AG04450 (cell line): ENCODE results near the gene TRIM15. TPM values are rescaled to one million over a fixed set of nuclear protein-coding genes. Genes with fewer than 3 reads are reported as not detected.

ENCODE experiments used
- CTCF ChIA-PET: fragments of 300-600, 350-600 bp; formaldehyde crosslinking; extraction: SDS; loops from one replicate; lab custom pipeline; 2022; ENCODE audit warnings: antibody characterized with exemption, inconsistent platforms; lab: Charles Lee
- POLR2A ChIA-PET: fragments of 350-600 bp; formaldehyde crosslinking; extraction: SDS; loops from one replicate; lab custom pipeline; 2021; ENCODE audit warnings: antibody characterized with exemption, inconsistent platforms; lab: Yijun Ruan, JAX
- DNase-seq: peaks from one replicate; pipeline ENCODE4 v3.0.0-alpha.2; 2011; ENCODE audit warnings: low read depth, low spot score
- H3K27ac ChIP-seq: one replicate; pipeline ENCODE4 v1.5.1; 2012; ENCODE audit warnings: low read depth, low read length, control low read depth
- H3K27me3 ChIP-seq: one replicate; pipeline ENCODE4 v1.6.0; 2012; ENCODE audit warnings: low read length; ENCODE audit not compliant: control insufficient read depth, insufficient read depth
- H3K4me3 ChIP-seq: 2 replicates; pipeline ENCODE4 v1.5.1; 2011; ENCODE audit warnings: mild to moderate bottlenecking, low read depth, low read length, control low read depth
- H3K9me3 ChIP-seq: 2 replicates; pipeline ENCODE4 v1.5.1; 2012; ENCODE audit warnings: low read length; ENCODE audit not compliant: control insufficient read depth, insufficient read depth
- CTCF ChIP-seq: IDR thresholded peaks from 2 replicates; pipeline ENCODE4 v1.5.1; 2011; ENCODE audit warnings: low read depth, low read length, control low read depth, inconsistent platforms
- polyA plus RNA-seq: library from polyadenylated mRNA; depleted of rRNA; stranded (reverse); fragments of >200 nt; gene quantifications from 2 replicates; pipeline ENCODE4 v1.2.3, GENCODE V29; 2011

TRIM15 gene
- polyA plus RNA-seq, 1 experiment, result not detected

- POLR2A ChIA-PET, result no interaction called here
- CTCF ChIA-PET, result interaction anchor here (1.1 kb wide), 1 partner anchor 82 kb away, joined by 4 read pairs; no protein-coding TSS in a partner anchor
- DNase-seq, result no peak
Observed at GRCh38 chr6:30185846-30186484, 22.6 kb downstream of the TRIM15 start.

DNA sequence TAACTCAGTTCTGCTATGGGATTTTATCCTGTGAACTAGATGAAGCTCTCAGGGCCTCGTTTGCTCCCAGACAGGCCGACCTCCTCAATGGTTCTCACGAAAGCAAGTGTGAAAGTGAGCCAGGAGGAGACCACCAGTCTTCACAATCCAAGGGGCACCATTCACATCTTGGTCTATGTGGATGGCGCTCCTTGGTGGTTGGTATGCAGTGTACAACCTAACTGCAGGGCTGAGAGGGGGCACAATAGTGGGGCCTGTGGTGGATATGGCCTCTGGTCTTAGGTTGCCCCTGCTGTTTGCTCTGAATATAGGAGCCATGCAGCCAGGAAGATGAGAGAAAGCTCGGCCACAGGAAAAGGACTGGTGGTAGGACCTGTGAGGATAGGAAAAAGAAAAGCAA is 25.2 kb downstream of the TRIM15 start:
- Histone ChIP-seq H3K27ac (no peak overlapping the region), H3K4me3 (no peak overlapping the region), H3K9me3 (no peaks in the 10 kb centered on the region), H3K27me3 (no peaks in the 10 kb centered on the region)
- no peak for TF ChIP-seq CTCF
- CTCF ChIA-PET, result interaction anchor here (0.8 kb wide), 1 partner anchor 58 kb away, joined by 3 read pairs; no protein-coding TSS in a partner anchor
- DNase-seq, result no peak
- POLR2A ChIA-PET, result no interaction called here

More at GRCh38 chr6:30185846-30186484, 22.6 kb downstream of the TRIM15 start:
- no peak overlapping the region for H3K27ac ChIP-seq
- H3K9me3 ChIP-seq, result no peaks in the 10 kb centered on the region; the same call in 1 of the 2 replicates
- no peak overlapping the region for H3K4me3 ChIP-seq
- H3K27me3 ChIP-seq, result no peaks in the 10 kb centered on the region
- no peak for TF ChIP-seq CTCF

DNA sequence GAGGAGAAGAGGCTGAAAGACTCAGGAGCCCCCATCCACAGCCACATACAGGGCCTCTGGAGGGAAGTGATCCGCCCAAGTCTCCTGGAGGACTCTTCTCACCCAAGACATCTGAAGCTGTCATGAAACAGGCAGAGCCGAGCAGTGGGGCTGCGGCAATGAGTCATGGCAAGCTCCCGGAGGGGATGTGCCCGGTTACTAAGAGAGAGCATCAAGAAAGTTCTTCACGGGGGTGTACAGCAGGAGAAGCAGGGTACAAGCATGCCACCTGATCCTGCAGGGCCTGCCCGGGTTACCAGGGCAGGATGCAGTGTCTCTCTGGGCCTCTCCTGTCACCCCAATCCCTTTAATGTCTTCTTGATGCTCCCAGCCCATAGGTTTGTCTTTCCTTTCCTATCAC is 28.7 kb downstream of the TRIM15 start:
- Histone ChIP-seq H3K27me3 (no peaks in the 10 kb centered on the region), H3K9me3 (no peaks in the 10 kb centered on the region), H3K27ac (no peak overlapping the region), H3K4me3 (no peak overlapping the region)
- CTCF ChIA-PET, result no interaction called here
- POLR2A ChIA-PET, result no interaction called here
- no peak for DNase-seq
- TF ChIP-seq CTCF, result no peak

DNA sequence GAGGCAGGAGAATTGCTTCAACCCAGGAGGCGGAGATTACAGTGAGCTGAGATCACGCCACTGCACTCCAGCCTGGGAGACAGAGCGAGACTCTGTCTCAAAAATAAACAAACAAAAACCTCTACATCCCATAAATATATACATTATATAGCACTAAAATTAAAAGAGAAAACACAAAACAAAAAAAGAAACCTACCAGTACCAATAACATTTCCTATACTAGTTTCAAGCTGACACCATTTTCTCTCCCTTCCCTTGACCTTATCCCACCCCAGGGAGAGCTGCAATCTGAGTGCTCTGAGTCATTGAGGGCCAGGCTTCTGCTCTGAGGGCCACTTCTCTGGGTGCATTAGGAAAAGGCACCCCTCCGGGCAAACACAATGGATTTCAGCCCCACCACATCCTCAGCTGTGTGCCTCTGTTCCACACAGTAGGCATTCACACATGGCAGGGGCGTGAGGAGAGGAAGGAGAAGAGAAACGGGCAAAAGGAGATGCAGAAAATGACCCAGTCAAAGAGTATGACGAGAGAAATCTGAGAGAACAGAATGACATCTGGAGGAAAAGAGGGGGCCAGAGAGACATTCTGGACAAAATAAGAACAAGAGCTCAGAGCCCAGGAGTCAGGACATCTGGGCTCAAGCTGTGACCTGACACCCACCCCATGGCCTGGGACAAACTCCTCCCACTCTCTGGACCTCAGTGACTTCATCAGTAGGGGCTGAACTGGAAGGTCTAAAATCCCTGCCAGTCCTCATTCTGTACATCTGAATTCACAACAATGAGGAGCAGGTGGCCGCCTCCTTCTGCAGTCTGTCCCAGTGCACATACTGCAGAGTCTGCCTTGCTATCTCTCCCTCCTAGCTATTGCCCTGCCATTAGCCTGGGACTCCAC is 31.7 kb downstream of the TRIM15 start:
- no peak for DNase-seq
- H3K27ac ChIP-seq, result peak overlapping the region; percentile 11
- no peak overlapping the region for H3K4me3 ChIP-seq
- POLR2A ChIA-PET, result no interaction called here
- no peaks in the 10 kb centered on the region for H3K27me3 ChIP-seq
- H3K9me3 ChIP-seq, result no peaks in the 10 kb centered on the region
- TF ChIP-seq CTCF, result no peak
- CTCF ChIA-PET, result interaction anchor here (1.5 kb wide), 2 partner anchors 92 to 545 kb away, joined by 3 to 8 read pairs; no protein-coding TSS in a partner anchor
